GM12875 (cell line): ENCODE data around the gene ADAMTS13.

Source experiments
- H3K4me3 ChIP-seq: one replicate; pipeline ENCODE4 v1.5.1; 2011; ENCODE audit warnings: low read depth, low read length, control low read depth
- CTCF ChIP-seq: IDR thresholded peaks from 2 replicates; pipeline ENCODE4 v1.5.1; 2011; ENCODE audit warnings: low read depth, mild to moderate bottlenecking, control low read depth, inconsistent platforms, low read length, moderate library complexity, borderline replicate concordance; ENCODE audit not compliant: insufficient read depth

Gene ADAMTS13

DNA sequence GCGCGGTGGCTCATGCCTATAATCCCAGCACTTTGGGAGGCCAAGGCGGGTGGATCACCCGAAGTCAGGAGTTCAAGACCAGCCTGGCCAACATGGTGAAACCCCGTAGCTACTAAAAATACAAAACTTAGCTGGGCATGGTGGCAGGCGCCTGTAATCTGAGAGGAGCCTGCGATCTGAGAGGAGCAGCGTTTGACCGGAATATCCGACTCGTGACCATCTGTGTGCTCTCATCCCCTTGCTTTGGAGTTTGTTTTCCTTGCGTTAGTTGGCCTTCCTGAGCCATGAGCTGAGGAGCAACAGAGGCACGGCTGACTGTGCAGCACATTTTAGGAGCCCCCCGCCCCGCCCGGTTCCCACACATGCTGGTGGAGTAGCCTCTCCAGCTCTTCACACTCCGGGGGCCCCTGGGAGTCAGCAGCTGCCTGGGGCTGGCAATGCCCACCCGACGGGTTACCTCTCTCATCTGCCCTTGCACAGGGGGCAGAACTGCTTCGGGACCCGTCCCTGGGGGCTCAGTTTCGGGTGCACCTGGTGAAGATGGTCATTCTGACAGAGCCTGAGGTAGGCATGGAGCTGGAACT, 3.0 kb downstream of the ADAMTS13 start:
- no peak for TF ChIP-seq CTCF

DNA sequence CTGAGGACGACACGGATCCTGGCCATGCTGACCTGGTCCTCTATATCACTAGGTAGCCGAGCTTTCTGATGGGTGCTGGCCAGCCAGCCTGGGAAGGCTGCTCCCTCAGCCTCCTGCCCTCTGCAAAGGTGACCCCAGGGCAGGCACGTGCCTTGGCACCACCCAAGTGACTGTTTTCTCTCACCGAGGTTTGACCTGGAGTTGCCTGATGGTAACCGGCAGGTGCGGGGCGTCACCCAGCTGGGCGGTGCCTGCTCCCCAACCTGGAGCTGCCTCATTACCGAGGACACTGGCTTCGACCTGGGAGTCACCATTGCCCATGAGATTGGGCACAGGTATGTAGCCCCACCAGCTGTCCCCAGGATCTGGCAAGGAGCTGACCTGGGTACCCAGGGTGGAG, 3.8 kb downstream of the ADAMTS13 start:
- H3K4me3 ChIP-seq = no peak overlapping the region
- TF ChIP-seq CTCF = no peak

More for the DNA sequence above, 3.0 kb downstream of the ADAMTS13 start:
- H3K4me3 ChIP-seq = no peak overlapping the region

DNA sequence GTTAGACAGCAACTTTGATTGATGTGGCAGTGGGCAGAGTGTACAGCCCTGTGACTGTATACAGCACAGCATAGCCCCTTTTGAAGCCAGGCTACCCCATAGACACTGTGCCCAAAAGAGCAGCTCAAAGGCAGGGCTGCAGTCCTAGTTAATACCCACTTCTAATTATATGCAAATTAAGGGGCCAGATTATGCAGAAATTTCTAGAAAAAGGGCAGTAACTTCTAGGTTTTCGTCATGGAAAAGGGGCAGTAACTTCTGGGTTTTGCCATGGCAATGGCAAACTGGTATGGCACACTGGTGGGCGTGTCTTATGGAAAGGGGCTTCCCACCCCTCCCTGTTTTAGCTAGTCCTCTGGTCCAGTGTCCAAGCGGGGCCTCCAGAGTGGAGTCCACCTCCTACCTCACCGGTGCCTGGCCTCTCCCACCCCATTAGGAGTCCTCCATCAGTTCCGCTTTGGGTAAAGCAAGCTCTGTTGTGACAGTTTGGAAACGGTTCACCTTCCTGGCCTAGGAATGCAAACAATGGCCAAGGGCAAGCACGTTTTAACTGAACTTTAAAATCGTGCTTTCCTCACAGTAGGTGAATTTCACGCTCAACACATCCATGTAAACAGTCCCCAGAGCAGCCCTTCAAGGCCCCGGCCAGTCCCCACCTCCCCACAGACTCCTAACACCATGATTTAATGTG, 5.6 kb downstream of the ADAMTS13 start:
- no peak overlapping the region for H3K4me3 ChIP-seq
- TF ChIP-seq CTCF = no peak

GRCh38 chr9:133428617-133429101, 6.5 kb downstream of the ADAMTS13 start:
- H3K4me3 ChIP-seq = peak overlapping the region; percentile 10
- no peak for TF ChIP-seq CTCF

- no peak overlapping the region for H3K4me3 ChIP-seq
- no peak for TF ChIP-seq CTCF
These were observed 7.0 kb downstream of the ADAMTS13 start for GRCh38 chr9:133429214-133429613.

DNA sequence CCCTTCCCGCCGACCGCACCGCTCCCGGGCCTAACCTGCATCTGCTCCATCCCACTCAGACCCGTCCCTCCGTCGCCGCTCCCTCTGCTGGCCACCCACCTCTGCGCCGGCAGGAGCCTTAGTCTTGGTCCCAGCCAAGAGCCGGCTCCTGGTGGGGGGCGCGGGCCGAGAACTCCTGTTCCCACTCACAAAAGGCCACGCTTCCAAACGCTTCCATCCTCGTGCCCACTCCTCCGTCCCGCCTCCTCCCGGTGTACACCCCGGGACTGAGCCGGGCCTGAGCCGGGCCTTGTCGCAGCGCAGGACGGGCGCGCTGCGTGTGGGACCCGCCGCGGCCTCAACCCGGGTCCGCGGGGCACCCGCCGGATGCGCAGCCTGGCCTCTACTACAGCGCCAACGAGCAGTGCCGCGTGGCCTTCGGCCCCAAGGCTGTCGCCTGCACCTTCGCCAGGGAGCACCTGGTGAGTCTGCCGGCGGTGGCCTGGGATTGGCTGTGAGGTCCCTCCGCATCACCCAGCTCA, 7.5 kb downstream of the ADAMTS13 start:
- peak; percentile 43; the same call in 1 of the 2 replicates for TF ChIP-seq CTCF
- H3K4me3 ChIP-seq = no peak overlapping the region

- H3K4me3 ChIP-seq = no peak overlapping the region
- TF ChIP-seq CTCF = no peak
These were observed 8.1 kb downstream of the ADAMTS13 start for GRCh38 chr9:133430244-133430643.
